HepG2 (cell line): ENCODE data around the gene CMTM8. TPM values are rescaled to one million over a fixed set of nuclear protein-coding genes. Genes with fewer than 3 reads are reported as not detected.

Source experiments
- BCL3 ChIP-seq: sonication (generic); formaldehyde crosslinking; IDR thresholded peaks from 2 replicates; pipeline ENCODE4 v1.5.1; 2020; ENCODE audit warnings: mild to moderate bottlenecking, missing genetic modification reagents, moderate library complexity
- HNRNPL ChIP-seq: fragments of 200-400 bp; formaldehyde crosslinking; IDR thresholded peaks from 2 replicates; pipeline ENCODE4 v1.6.1; 2017; ENCODE audit warnings: mild to moderate bottlenecking, low read depth, low read length
- MTERF4 ChIP-seq: sonication (generic); formaldehyde crosslinking; IDR thresholded peaks from 2 replicates; pipeline ENCODE4 v1.8.0; 2023; ENCODE audit warnings: mild to moderate bottlenecking, missing genetic modification reagents
- POLR2G ChIP-seq: fragments of 200-400 bp; formaldehyde crosslinking; IDR thresholded peaks from 2 replicates; pipeline ENCODE4 v1.6.1; 2018; ENCODE audit warnings: mild to moderate bottlenecking, low read depth, low read length, moderate library complexity
- PRDM10 ChIP-seq: sonication (generic); formaldehyde crosslinking; IDR thresholded peaks from 2 replicates; pipeline ENCODE4 v1.4.0; 2020; ENCODE audit warnings: low read depth, missing genetic modification reagents
- RELA ChIP-seq: sonication (generic); formaldehyde crosslinking; IDR thresholded peaks from 2 replicates; pipeline ENCODE4 v1.4.0; 2020; ENCODE audit warnings: missing genetic modification reagents
- RERE ChIP-seq: IDR thresholded peaks from 2 replicates; pipeline ENCODE4 v1.6.1; 2016; ENCODE audit warnings: low read depth, missing genetic modification reagents, missing compliant biosample characterization
- SNAI1 ChIP-seq: sonication (generic); formaldehyde crosslinking; IDR thresholded peaks from 2 replicates; pipeline ENCODE4 v1.5.0; 2020; ENCODE audit warnings: mild to moderate bottlenecking, missing genetic modification reagents, borderline replicate concordance
- TCF12 ChIP-seq, 2 experiments: fragments of 450-650 bp in 1 of 2; sonication (generic) in 1 of 2; formaldehyde crosslinking in 1 of 2; IDR thresholded peaks; 2 replicates each; pipeline versions ENCODE4 v1.6.1 to v1.8.0; 2017 to 2022; ENCODE audit warnings: antibody characterized with exemption in 1 of 2, mild to moderate bottlenecking in 1 of 2, missing genetic modification reagents in 1 of 2, moderate library complexity in 1 of 2
- TMF1 ChIP-seq: sonication (generic); formaldehyde crosslinking; IDR thresholded peaks from 2 replicates; pipeline ENCODE4 v1.8.1; 2022; ENCODE audit warnings: low read depth, missing genetic modification reagents
- ZBTB38 ChIP-seq: sonication (generic); formaldehyde crosslinking; IDR thresholded peaks from 2 replicates; pipeline ENCODE4 v1.5.1; 2020; ENCODE audit warnings: mild to moderate bottlenecking, missing genetic modification reagents
- ZNF510 ChIP-seq: sonication (generic); formaldehyde crosslinking; IDR thresholded peaks from 2 replicates; pipeline ENCODE4 v1.4.0; 2020; ENCODE audit warnings: low read depth, mild to moderate bottlenecking, missing genetic modification reagents
- ZNF543 ChIP-seq: sonication (generic); formaldehyde crosslinking; IDR thresholded peaks from 2 replicates; pipeline ENCODE4 v1.4.0; 2020; ENCODE audit warnings: mild to moderate bottlenecking, missing genetic modification reagents
- polyA plus RNA-seq, 8 experiments: library from polyadenylated mRNA; depleted of rRNA in 3 of 8; stranded (reverse) in 7 of 8; unstranded in 1 of 8; fragments of >200 nt; fragmentation: Illumina TruSeq in 4 of 8; extraction: Trizol in 4 of 8; gene quantifications; 2 replicates each; pipeline versions ENCODE4 v1.2.1 to v1.2.3, GENCODE V29; 2011 to 2016; ENCODE audit warnings: low read depth in 4 of 8, missing spikeins in 1 of 8, mixed read lengths in 1 of 8; ENCODE audit not compliant: insufficient read depth in 1 of 8
- total RNA-seq, 5 experiments: library from RNA; depleted of rRNA; stranded (reverse); fragments of >200 nt; fragmentation: Illumina TruSeq; extraction: Trizol; gene quantifications; 2 replicates each; pipeline ENCODE4 v1.2.3, GENCODE V29; 2016; ENCODE audit warnings: low read depth in 1 of 5

The CMTM8 gene
- total and polyA plus RNA-seq, 2 of the 13 experiments (the other 11 are each of a cell fraction or from before 2014, with no cell fraction given), result 8.9 to 15.8 TPM

GRCh38 chr3:32237670-32238452 is 619 bp upstream of the CMTM8 start (continued):
- TF ChIP-seq TCF12 (IDR thresholded peaks at IDR 0.05) (no peak), TCF12 (CRISPR knock-in tag; IDR thresholded peaks at IDR 0.05) (no peak; the same call in 1 of the 2 replicates), ZNF543 (CRISPR knock-in tag) (0 out of 2 replicates have a peak, but pooled peaks have one; percentile 51), ZBTB38 (CRISPR knock-in tag) (peak; percentile 63; the same call in 1 of the 2 replicates), SNAI1 (peak; percentile 80; the same call in 1 of the 2 replicates), TMF1 (CRISPR knock-in tag) (no peak), RERE (CRISPR knock-in tag) (0 out of 2 replicates have a peak, but pooled peaks have one; percentile 19), ZNF510 (peak; percentile 85; the same call in 1 of the 2 replicates), PRDM10 (CRISPR knock-in tag) (peak; percentile 68), HNRNPL (peak; percentile 58; the same call in 1 of the 2 replicates), POLR2G (no peak), MTERF4 (CRISPR knock-in tag) (peak; percentile 96), RELA (no peak), BCL3 (CRISPR knock-in tag) (peak; percentile 77; the same call in 1 of the 2 replicates)
- TF ChIP-seq, all 625 proteins: peak for 266
